Vagina (tissue), 2 donors: ENCODE measurements around the gene CXCL12.

Source experiments
- CTCF ChIP-seq, 3 experiments: fragments of 450-650 bp in 2 of 3; fragments of 200-600 bp in 1 of 3; sonication (generic) in 1 of 3; IDR thresholded peaks; one replicate each; pipeline ENCODE4 v1.5.1; 2017 to 2019; ENCODE audit warnings: antibody characterized with exemption in 3 of 3, mild to moderate bottlenecking in 2 of 3, moderate library complexity in 2 of 3
- POLR2A ChIP-seq, 2 donors: fragments of 450-650 bp; IDR thresholded peaks; one replicate each; pipeline ENCODE4 v1.6.1; 2017; ENCODE audit warnings: antibody characterized with exemption in 2 of 2, mild to moderate bottlenecking in 2 of 2, moderate library complexity in 2 of 2

GRCh38 chr10:44385026-44385695 lies at the start of gene CXCL12:
- TF ChIP-seq CTCF (IDR thresholded peaks at IDR 0.05) = no peak
- TF ChIP-seq POLR2A (IDR thresholded peaks at IDR 0.05) = no peak
